Adrenal gland (tissue), 5 donors: Measurements from ENCODE around the gene INO80C.

ENCODE experiments used
- POLR2A ChIP-seq, 2 donors: fragments of 450-650 bp; IDR thresholded peaks; one replicate each; pipeline ENCODE4 v1.6.1; 2017; ENCODE audit warnings: antibody characterized with exemption in 2 of 2, mild to moderate bottlenecking in 2 of 2, moderate library complexity in 1 of 2
- TF ChIP-seq, protein P1 (sequence below), 6 experiments: fragments of 450-650 bp in 4 of 6; fragments of 200-600 bp in 2 of 6; sonication (generic) in 1 of 6; IDR thresholded peaks; 1 replicate in 5 of 6; 2 replicates in 1 of 6; pipeline versions ENCODE4 v1.5.1 to v1.8.0; 2016 to 2021; ENCODE audit warnings: antibody characterized with exemption in 6 of 6, mild to moderate bottlenecking in 2 of 6, moderate library complexity in 1 of 6
- donor health status: DM: no; HTN: no; CAD: no.

DNA sequence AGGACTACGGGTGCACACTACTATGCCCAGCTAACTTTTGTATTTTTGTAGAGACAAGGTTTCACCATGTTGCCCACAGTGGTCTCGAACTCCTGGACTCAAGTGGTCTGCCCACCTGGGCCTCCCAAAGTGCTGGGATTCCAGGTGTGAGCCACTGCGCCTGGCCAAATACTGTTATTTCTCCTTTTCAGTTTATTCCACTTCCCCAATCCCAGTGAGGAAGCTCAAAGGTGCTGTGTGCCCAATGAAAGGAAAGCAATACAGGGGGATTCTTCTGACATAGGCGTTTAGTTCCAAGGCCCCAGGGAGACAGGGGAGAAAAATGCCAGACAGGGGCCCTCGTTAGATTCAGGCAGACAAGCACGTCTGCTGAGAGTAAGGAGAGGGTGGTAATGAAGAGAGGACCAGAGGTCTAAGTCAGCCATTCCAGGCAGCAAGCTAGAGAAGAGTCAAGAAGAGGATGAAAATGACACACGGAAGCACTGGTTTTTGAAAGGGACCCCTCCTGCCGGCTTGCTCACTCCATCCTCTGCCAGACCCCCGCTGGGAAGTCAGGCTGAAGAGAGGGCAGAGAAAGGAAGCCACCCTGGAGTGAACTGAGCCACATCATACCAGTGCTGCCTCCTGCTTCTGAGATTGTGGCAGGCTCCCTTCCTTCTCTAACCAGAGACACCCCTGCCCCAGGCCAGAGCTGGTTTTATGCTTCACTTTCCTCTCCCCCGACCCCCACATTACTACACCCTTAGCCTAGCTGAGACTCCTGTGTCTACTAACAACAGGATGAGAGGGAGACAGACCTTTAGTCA is 6.7 kb downstream of the INO80C start:
- TF ChIP-seq, protein P1, sequence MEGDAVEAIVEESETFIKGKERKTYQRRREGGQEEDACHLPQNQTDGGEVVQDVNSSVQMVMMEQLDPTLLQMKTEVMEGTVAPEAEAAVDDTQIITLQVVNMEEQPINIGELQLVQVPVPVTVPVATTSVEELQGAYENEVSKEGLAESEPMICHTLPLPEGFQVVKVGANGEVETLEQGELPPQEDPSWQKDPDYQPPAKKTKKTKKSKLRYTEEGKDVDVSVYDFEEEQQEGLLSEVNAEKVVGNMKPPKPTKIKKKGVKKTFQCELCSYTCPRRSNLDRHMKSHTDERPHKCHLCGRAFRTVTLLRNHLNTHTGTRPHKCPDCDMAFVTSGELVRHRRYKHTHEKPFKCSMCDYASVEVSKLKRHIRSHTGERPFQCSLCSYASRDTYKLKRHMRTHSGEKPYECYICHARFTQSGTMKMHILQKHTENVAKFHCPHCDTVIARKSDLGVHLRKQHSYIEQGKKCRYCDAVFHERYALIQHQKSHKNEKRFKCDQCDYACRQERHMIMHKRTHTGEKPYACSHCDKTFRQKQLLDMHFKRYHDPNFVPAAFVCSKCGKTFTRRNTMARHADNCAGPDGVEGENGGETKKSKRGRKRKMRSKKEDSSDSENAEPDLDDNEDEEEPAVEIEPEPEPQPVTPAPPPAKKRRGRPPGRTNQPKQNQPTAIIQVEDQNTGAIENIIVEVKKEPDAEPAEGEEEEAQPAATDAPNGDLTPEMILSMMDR (IDR thresholded peaks at IDR 0.05) = no peak
- no peak for TF ChIP-seq POLR2A (IDR thresholded peaks at IDR 0.05)
